GM23248 (cell line): ENCODE data around the gene LINGO4.

Experiments used
- EZH2 ChIP-seq: fragments of 200-600 bp; sonication (generic); IDR thresholded peaks from 2 replicates; pipeline ENCODE4 v1.6.1; 2018; ENCODE audit warnings: antibody characterized with exemption, mild to moderate bottlenecking; ENCODE audit not compliant: insufficient read depth, poor library complexity, severe bottlenecking
- EZH2phosphoT487 ChIP-seq: fragments of 200-600 bp; sonication (generic); IDR thresholded peaks from 2 replicates; pipeline ENCODE4 v1.6.1; 2018; ENCODE audit warnings: antibody characterized with exemption, moderate library complexity, mild to moderate bottlenecking, low read depth; ENCODE audit not compliant: insufficient read depth

GRCh38 chr1:151807766-151808165 lies 2.5 kb upstream of the LINGO4 start:
- TF ChIP-seq EZH2 (no peak), EZH2phosphoT487 (no peak)
